GM10248 (cell line): ENCODE measurements around the gene NTNG1.

Source experiments
- CTCF ChIA-PET: fragments of 300-600 bp; sonication (Branson Sonifier 250); formaldehyde crosslinking; extraction: SDS; loops from one replicate; lab custom pipeline; 2021; ENCODE audit warnings: antibody characterized with exemption; lab: Yijun Ruan, JAX
- POLR2A ChIA-PET: fragments of 350-650 bp; sonication (Branson Sonifier 250); formaldehyde crosslinking; extraction: SDS; loops from one replicate; lab custom pipeline; 2020; ENCODE audit warnings: antibody characterized with exemption; lab: Yijun Ruan, JAX
- DNase-seq: peaks from one replicate; pipeline ENCODE4 v3.0.0; 2012; ENCODE audit errors: extremely low spot score
- TF ChIP-seq, protein P1 (sequence below): IDR thresholded peaks from 2 replicates; pipeline ENCODE4 v1.5.1; 2012; ENCODE audit warnings: mild to moderate bottlenecking, low read depth; ENCODE audit errors: extremely low read depth, missing control alignments, control extremely low read depth

NTNG1 gene

DNA sequence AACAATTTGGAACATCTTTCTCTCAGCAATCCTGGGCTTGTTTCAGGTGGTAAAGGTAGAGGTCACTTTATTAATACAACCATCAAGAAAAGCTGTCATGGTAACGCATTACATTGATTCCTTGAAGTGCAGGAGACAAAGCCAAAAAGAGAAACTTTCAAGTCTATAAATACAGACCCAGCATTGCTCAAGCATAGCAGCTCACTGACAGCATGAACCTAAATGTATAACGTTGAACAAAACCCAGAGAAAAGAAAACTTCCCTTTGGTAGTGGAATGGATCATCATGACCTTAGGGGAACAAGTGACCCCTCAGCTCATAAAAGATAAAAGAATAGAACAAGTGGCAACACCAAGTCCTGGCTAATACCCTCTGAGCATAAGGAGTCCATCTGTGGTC lies 332.2 kb downstream of the NTNG1 start:
- ChIA-PET CTCF (interaction anchor here (0.8 to 6.6 kb wide), 9 partner anchors 11 to 275 kb away, joined by 3 to 28 read pairs (median 4); no protein-coding TSS in a partner anchor), POLR2A (no interaction called here)
- DNase-seq, result no peak
- TF ChIP-seq, protein P1, sequence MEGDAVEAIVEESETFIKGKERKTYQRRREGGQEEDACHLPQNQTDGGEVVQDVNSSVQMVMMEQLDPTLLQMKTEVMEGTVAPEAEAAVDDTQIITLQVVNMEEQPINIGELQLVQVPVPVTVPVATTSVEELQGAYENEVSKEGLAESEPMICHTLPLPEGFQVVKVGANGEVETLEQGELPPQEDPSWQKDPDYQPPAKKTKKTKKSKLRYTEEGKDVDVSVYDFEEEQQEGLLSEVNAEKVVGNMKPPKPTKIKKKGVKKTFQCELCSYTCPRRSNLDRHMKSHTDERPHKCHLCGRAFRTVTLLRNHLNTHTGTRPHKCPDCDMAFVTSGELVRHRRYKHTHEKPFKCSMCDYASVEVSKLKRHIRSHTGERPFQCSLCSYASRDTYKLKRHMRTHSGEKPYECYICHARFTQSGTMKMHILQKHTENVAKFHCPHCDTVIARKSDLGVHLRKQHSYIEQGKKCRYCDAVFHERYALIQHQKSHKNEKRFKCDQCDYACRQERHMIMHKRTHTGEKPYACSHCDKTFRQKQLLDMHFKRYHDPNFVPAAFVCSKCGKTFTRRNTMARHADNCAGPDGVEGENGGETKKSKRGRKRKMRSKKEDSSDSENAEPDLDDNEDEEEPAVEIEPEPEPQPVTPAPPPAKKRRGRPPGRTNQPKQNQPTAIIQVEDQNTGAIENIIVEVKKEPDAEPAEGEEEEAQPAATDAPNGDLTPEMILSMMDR, result no peak

GRCh38 chr1:107474877-107475612 lies 334.2 kb downstream of the NTNG1 start:
- TF ChIP-seq, protein P1, result no peak
- ChIA-PET POLR2A (no interaction called here), CTCF (interaction anchor here (0.8 to 1.8 kb wide), 14 partner anchors 9 to 54 kb away, joined by 3 to 9 read pairs (median 4); no protein-coding TSS in a partner anchor)
- DNase-seq, result no peak

DNA sequence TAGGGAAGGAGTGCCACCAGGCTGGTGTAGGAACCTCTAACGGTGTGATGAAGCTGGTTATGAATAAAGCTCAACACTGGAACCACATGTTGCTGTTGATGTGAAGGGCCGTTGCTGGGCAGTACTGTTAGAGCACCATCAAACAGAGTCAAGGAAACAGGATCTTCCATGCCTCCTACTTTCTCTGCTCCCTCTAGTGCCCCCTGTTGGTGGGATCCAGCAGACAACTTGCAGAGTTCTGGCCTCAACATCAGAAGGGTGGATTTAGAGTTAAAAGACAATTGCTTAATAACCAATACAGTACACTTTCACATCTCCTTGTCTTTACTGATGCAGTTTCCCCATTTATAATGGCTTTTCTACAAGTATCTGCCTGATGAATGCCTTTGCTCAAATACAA lies 336.4 kb downstream of the NTNG1 start:
- TF ChIP-seq, protein P1, result peak; percentile 33
- ChIA-PET POLR2A (no interaction called here), CTCF (interaction anchor here (1.1 to 3.5 kb wide), 11 partner anchors 9 to 52 kb away, joined by 3 to 23 read pairs (median 6); no protein-coding TSS in a partner anchor)
- DNase-seq, result no peak

DNA sequence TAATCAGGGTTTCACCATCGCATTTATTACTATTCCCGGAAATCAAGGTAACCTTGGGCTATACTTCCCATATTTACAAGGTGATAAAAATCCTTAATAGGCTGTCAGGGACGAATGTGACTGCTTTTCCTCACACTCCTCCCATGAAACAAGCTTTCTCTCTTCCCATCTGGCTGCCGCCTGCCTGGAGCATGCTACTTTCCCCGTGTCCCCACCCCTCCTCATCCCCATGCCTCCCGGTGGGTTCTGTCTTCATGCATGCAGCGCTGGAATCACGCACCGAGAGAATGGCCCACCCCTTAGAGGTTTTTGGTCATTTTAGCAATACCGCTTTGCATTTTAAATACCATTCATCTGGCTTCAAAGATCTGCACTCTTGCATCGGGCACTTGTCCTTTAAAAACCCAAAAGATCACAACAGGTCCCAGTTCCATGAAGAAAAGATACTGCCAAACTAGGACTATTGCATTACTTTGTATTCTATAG lies 339.1 kb downstream of the NTNG1 start:
- POLR2A ChIA-PET, result no interaction called here
- TF ChIP-seq, protein P1, result no peak
- no peak for DNase-seq
- CTCF ChIA-PET, result interaction anchor here (0.7 to 3.3 kb wide), 2 partner anchors 26 to 49 kb away, joined by 3 to 22 read pairs; no protein-coding TSS in a partner anchor

DNA sequence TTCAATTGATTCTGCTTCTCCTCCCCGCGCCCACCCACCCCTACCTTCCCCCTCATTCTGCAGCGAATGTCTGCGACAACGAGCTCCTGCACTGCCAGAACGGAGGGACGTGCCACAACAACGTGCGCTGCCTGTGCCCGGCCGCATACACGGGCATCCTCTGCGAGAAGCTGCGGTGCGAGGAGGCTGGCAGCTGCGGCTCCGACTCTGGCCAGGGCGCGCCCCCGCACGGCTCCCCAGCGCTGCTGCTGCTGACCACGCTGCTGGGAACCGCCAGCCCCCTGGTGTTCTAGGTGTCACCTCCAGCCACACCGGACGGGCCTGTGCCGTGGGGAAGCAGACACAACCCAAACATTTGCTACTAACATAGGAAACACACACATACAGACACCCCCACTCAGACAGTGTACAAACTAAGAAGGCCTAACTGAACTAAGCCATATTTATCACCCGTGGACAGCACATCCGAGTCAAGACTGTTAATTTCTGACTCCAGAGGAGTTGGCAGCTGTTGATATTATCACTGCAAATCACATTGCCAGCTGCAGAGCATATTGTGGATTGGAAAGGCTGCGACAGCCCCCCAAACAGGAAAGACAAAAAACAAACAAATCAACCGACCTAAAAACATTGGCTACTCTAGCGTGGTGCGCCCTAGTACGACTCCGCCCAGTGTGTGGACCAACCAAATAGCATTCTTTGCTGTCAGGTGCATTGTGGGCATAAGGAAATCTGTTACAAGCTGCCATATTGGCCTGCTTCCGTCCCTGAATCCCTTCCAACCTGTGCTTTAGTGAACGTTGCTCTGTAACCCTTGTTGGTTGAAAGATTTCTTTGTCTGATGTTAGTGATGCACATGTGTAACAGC lies 339.9 kb downstream of the NTNG1 start:
- POLR2A ChIA-PET, result interaction anchor here (0.6 kb wide), 1 partner anchor 32 kb away, joined by 3 read pairs; no protein-coding TSS in a partner anchor
- DNase-seq, result peak; percentile 38
- TF ChIP-seq, protein P1, result peak; percentile 33
- CTCF ChIA-PET, result no interaction called here

- no peak for DNase-seq
- POLR2A ChIA-PET, result no interaction called here
- CTCF ChIA-PET, result no interaction called here
Measured at GRCh38 chr1:107481756-107482384, 341.0 kb downstream of the NTNG1 start.

More at GRCh38 chr1:107481756-107482384, 341.0 kb downstream of the NTNG1 start:
- TF ChIP-seq, protein P1, result no peak
